CD4-positive, alpha-beta T cell treated with Interleukin-1 beta for 1 hour (primary cell): ENCODE measurements around the gene ZNF644.
"Not testable (repeated sequence)": the region's sequence is repeated elsewhere in the genome, so short reads cannot be mapped to it uniquely, and the experiment has no call there.

Source experiments
- DNase-seq, 2 donors: peaks; one replicate each; pipeline ENCODE4 v3.0.0-alpha.2; 2020 to 2022

ZNF644 gene

GRCh38 chr1:90924982-90925381 lies 96.9 kb downstream of the ZNF644 start:
- no peak for DNase-seq

- DNase-seq: no peak
Observed at GRCh38 chr1:90922996-90923395, 98.8 kb downstream of the ZNF644 start.

GRCh38 chr1:90922202-90922601 lies 99.6 kb downstream of the ZNF644 start:
- no peak for DNase-seq

GRCh38 chr1:90919900-90920299 lies 101.9 kb downstream of the ZNF644 start:
- no peak for DNase-seq

DNA sequence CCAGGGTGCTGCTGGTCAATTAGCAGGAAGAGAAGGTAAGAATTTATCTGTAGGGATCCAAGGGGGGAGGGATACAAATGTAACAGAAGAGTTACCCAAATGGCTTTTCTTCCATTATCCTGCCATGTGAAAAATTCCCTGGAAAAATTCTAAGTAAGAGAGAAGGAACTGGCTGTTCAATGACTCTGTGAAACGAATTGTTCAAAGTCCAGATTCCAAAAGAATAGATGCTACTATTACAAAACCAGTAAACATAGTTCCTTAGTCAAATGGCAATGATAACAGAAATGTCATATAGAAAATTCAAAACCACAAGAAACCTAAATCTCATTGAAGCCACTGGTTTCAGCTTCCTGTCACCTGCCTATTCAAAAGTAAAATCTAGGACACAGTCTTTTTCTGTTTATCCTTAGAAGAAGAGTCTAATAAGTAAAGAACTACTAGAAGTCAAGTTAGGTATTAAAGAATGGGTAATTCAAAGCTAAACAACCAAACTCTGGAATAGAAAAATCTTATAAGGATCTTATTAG lies 102.6 kb downstream of the ZNF644 start:
- DNase-seq: peak in 1 of 2 donors; percentile 6

GRCh38 chr1:90911353-90911752 lies 110.5 kb downstream of the ZNF644 start:
- DNase-seq: no peak

GRCh38 chr1:90902672-90903071 lies 119.2 kb downstream of the ZNF644 start:
- DNase-seq: no peak

DNA sequence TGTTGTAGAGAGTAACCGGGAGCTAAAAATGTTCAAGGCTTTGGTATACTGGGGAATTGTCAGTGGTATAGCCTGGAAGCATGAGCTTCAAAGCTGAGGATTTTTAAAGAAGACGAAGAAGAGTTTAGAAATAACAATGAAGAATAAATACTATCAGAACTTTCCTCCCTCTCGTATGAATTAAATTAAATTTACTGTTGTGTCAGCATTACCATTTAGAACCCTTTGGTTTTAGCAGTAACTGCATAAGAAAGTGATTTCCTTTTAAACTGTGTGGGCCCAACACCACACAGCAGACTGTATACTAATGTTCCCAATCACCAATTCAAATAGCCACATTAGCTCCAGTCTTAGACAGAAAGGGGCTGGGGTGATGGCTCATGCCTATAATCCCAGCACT lies 122.6 kb downstream of the ZNF644 start:
- DNase-seq: no peak

GRCh38 chr1:90893679-90894078 lies 128.2 kb downstream of the ZNF644 start:
- not testable (repeated sequence) for DNase-seq

GRCh38 chr1:90892884-90893283 lies 129.0 kb downstream of the ZNF644 start:
- not testable (repeated sequence) for DNase-seq

- DNase-seq: not testable (repeated sequence)
Observed at GRCh38 chr1:90892196-90892595, 129.6 kb downstream of the ZNF644 start.

- not testable (repeated sequence) for DNase-seq
Observed at GRCh38 chr1:90891756-90892155, 130.1 kb downstream of the ZNF644 start.

DNA sequence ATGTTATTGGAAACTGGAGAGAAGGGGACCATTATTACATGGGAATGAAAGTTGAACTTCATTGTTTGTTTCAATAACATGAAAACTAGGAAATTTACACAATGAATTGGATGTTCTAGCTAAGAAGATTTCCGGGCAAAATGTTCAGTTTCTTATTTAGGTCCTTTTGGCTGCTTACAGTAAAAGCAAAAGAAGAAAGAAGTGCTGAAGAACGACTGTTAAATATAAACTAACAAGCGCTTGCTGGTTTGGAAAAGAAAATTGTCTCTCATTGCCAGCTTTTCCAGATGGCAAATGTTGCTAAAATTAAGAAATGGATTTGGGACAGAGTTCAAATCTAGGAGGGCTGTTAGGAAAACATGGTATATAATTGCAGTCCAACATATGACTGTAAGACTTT lies 139.6 kb downstream of the ZNF644 start:
- DNase-seq: no peak

DNA sequence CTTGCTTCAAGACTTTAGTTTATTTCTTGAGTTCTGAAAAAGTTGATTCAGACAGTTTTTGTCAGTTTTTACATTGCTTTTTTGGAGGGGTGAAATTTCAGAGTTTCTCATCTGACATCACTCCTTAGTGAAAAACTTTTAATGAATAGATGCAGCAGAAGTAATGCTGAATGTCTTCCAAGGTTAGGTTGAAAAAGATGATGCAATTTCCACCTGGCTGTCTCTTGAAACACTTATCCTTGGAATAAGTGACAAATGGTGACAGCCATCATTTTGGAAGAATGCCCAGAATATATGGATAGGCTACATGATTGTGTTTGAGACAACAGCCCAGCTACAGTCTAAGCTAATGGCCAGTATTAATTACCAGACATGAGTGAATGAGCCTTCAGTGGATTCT lies 140.8 kb downstream of the ZNF644 start:
- DNase-seq: no peak

DNA sequence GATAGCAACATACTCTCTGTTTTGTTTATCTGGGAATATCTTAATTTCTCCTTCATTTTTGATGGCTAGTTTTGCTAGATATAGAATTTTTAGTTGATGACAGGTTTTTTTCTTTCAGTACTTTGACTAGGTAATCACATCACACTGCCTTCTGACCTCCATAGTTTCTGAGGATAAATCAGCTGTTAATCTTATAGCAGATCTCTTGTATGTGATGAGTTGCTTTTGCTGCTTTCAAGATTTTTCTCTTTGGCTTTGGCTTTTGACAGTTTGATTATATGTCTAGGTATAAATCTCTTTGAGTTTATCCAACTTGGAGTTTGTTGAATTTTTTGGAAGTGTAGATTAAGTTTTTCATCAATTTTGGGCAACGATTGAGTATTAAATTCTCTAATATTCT lies 142.6 kb downstream of the ZNF644 start:
- no peak for DNase-seq

GRCh38 chr1:90876101-90876500 lies 145.7 kb downstream of the ZNF644 start:
- no peak for DNase-seq
